T47D (cell line): ENCODE results near the gene GDI2.

Experiments used
- DNase-seq, 2 experiments: peaks; one replicate each; pipeline versions ENCODE4 v3.0.0 to v3.0.0-alpha.2; 2011 to 2012; ENCODE audit warnings: low read depth in 1 of 2, low spot score in 1 of 2
- JUND ChIP-seq: IDR thresholded peaks from 2 replicates; pipeline ENCODE4 v1.6.1; 2012; ENCODE audit warnings: low read depth
- in situ Hi-C: cut with HindIII; loops from 2 replicates; pipeline ENCODE4 v1.10.0; 2016; ENCODE audit warnings: low sequenced_read_pairs, low pct_unique_long_range_greater_than_20kb

Gene GDI2

GRCh38 chr10:5741276-5741675 is 72.0 kb downstream of the GDI2 start:
- in situ Hi-C loops: no loop called here

GRCh38 chr10:5738427-5738826 is 74.8 kb downstream of the GDI2 start:
- in situ Hi-C loops: no loop called here
- TF ChIP-seq JUND: no peak
- DNase-seq: no peak

More at GRCh38 chr10:5741276-5741675, 72.0 kb downstream of the GDI2 start:
- TF ChIP-seq JUND: no peak
- DNase-seq: no peak

GRCh38 chr10:5737352-5737751 is 75.9 kb downstream of the GDI2 start:
- DNase-seq: no peak
- no peak for TF ChIP-seq JUND
- in situ Hi-C loops: no loop called here

GRCh38 chr10:5736591-5736990 is 76.6 kb downstream of the GDI2 start:
- no peak for DNase-seq
- in situ Hi-C loops: no loop called here
- no peak for TF ChIP-seq JUND

- DNase-seq: no peak
- in situ Hi-C loops: no loop called here
- TF ChIP-seq JUND: no peak
Observed at GRCh38 chr10:5735119-5735518, 78.1 kb downstream of the GDI2 start.

- DNase-seq: no peak
- in situ Hi-C loops: no loop called here
- no peak for TF ChIP-seq JUND
Observed at GRCh38 chr10:5732141-5732540, 81.1 kb downstream of the GDI2 start.

GRCh38 chr10:5731559-5731958 is 81.7 kb downstream of the GDI2 start:
- in situ Hi-C loops: no loop called here
- DNase-seq: no peak
- no peak for TF ChIP-seq JUND

- in situ Hi-C loops: no loop called here
- DNase-seq: no peak
- no peak for TF ChIP-seq JUND
Observed at GRCh38 chr10:5730766-5731165, 82.5 kb downstream of the GDI2 start.

GRCh38 chr10:5723692-5724091 is 89.5 kb downstream of the GDI2 start:
- no peak for DNase-seq
- no peak for TF ChIP-seq JUND
- in situ Hi-C loops: no loop called here

GRCh38 chr10:5720182-5720581 is 93.1 kb downstream of the GDI2 start:
- TF ChIP-seq JUND: no peak
- no peak for DNase-seq
- in situ Hi-C loops: no loop called here

GRCh38 chr10:5719546-5719945 is 93.7 kb downstream of the GDI2 start:
- no peak for DNase-seq
- TF ChIP-seq JUND: no peak
- in situ Hi-C loops: no loop called here
